Activated T-cell treated with anti-CD3 and anti-CD28 coated beads for 24 hours (primary cell): ENCODE data around the gene CRABP1.

Experiments
- DNase-seq: peaks from one replicate; pipeline ENCODE4 v3.0.0-alpha.2; 2020; ENCODE audit warnings: low read depth

The CRABP1 gene

GRCh38 chr15:78317145-78317836 is 22.9 kb upstream of the CRABP1 start:
- no peak for DNase-seq

DNA sequence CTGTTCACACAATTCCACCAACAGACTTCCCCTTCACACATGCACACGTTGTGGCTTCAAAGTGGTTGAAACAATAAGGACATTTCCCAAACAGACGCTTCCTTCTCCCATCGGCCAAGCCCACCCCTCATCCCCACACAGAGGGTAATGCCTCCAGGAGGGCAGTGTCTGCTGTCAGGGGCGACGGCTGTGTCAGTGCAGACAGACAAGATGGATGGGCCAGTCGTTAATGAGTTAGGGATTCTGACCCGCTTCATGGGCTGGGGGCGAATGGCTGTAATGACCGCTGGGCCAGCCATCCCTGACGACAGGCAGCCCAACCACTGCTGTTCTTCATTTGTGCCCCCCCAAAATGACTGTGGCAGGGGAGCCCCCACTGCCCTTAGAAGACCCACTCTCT is 20.6 kb upstream of the CRABP1 start:
- DNase-seq: no peak

GRCh38 chr15:78320183-78320582 is 20.0 kb upstream of the CRABP1 start:
- DNase-seq: no peak

DNA sequence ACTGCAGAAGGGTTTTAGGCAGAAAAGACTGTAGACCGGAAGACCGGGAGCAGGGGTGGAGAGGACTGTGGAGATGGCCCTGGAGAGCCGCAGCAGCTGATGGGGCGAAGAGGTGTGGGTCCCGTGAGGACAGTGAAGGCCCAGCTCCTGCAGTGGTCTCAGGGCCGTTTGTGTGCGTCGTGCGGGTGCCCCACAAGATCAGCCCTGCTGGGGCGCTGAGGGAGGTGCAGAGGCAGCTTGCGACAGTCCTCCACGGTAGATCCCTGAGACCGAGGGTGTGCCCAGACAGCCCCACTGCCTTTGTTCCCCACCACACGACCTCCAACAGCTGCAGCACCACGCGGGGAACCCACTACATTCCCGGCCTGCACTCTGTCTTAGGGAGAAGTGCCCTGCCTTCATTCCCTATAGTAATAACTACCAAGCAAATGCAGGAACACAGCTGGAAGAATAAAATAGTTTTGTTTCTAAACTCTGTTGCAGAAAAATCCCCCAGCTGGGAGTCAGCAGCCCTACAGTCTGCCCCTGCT is 19.0 kb upstream of the CRABP1 start:
- no peak for DNase-seq

GRCh38 chr15:78321786-78322185 is 18.4 kb upstream of the CRABP1 start:
- DNase-seq: no peak

GRCh38 chr15:78322243-78322642 is 17.9 kb upstream of the CRABP1 start:
- DNase-seq: no peak

- DNase-seq: no peak
Observed at GRCh38 chr15:78322724-78323521, 17.2 kb upstream of the CRABP1 start.

GRCh38 chr15:78323693-78324092 is 16.5 kb upstream of the CRABP1 start:
- no peak for DNase-seq

DNA sequence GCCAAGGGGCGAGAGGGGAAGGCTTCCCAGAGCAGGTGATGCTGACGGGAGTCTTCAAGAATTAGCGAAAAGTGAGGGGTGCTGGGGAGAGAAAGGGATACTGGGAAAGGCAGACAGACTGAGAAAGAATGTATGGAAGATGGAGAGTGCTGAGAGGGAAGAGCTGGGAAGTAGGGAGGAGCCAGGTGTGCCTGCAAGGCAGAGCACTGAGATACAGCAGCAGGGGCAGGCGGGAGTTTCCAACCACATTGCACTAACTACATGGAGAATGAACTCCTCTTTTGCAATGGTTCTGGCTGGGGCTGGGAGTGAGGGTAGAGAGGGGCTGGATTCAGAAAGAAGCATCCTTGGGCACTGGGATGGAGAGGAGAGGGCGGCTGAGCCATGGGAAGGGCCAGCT is 16.0 kb upstream of the CRABP1 start:
- no peak for DNase-seq

- DNase-seq: no peak
Observed at GRCh38 chr15:78325092-78325843, 14.9 kb upstream of the CRABP1 start.

DNA sequence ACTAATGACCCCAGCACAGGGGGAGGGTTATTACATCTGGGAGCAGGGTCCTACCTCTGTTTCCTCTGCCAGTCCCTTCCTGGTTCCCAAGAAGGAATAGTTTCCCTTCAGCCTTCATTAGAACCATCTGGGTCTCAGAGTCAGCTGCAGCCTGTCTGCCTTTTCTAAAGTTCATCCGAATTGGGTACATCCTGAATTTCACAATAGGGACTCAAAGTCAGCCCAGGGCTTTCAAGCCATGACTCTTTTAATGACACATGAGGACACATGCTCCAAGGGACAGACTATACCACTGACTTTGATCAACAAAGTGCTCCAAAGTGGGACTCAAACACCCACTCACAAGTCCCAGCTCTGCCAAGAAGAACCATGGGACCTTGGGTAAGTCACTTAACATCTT is 12.7 kb upstream of the CRABP1 start:
- DNase-seq: no peak

DNA sequence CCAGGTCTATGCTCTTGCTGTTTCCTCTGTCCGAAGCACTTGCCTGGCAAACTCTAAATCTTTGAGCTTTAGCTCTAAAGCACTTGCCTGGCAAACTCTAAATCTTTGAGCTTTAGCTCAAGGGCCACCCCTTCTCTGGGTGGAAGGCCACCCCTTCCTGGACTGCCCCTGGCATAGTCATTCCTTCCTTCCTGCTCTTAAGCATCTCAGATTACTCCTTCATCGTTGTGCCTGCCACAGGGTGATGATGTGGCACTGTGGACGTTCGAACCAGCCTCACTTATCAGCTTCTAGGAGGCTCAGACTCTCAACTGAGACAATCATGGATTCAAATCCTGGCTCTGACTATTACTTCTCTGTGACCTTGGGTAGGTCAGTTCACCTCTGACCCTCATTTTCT is 10.5 kb upstream of the CRABP1 start:
- no peak for DNase-seq

GRCh38 chr15:78334845-78335244 is 5.3 kb upstream of the CRABP1 start:
- DNase-seq: no peak

DNA sequence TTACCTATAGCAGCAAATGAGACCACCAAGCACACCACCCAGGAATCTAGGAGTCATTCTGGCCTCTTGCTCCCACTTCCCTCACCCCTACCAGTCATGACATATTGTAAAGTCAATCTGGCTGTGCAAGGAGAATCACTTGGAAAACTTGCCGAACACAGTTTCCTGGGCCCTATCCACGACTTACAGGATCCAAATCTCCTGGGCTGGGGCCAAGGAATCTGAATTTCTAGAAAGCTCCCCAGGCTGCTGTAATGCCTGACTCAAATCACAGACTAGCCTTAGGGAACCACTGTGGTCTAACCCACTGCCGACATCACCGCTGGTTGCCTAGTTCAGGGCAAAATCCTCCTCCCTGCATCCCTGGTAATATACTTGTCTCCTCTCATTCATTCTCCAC is 4.2 kb upstream of the CRABP1 start:
- no peak for DNase-seq

GRCh38 chr15:78338781-78339180 is 1.4 kb upstream of the CRABP1 start:
- DNase-seq: no peak

- no peak for DNase-seq
Observed at GRCh38 chr15:78339559-78339958, 594 bp upstream of the CRABP1 start.

DNA sequence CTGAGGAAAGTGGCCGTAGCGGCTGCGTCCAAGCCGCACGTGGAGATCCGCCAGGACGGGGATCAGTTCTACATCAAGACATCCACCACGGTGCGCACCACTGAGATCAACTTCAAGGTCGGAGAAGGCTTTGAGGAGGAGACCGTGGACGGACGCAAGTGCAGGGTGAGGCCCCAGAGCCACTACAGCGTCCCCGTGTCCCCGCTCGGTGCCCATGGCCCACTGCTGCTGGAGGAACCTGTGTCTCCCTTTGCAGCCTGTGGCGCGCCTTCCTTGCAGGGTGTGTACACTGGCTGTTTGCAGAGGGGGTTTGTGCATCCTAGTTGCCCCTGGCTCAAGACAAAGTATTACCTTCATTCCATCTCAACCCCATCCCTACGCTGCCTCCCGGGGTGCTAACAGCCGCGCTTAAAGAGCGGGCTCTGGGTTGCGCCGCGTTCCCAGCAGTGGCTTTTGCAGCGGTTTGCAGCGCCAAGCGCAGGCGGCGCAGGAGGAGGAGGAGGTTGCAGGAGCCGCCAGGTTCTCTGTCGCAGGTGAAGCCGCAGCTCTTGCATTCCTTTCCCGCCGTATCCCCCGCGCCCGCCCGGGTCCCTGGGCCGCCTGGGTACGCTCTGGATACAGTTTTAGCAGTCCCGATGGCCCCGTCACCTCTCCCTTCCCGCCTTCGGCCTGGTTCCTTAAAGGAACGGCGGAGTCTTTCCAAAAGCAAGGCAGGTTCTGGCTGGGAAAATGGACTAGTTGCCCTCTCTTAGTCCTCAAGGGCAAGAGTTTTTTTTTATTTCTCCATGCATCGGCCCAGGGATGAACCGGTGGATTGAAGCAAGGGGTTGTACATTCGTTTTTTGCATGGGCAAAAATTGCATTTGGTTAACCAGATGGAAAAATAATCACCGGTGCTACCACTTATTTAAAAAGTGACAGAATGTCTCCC is 1.2 kb downstream of the CRABP1 start:
- DNase-seq: no peak

DNA sequence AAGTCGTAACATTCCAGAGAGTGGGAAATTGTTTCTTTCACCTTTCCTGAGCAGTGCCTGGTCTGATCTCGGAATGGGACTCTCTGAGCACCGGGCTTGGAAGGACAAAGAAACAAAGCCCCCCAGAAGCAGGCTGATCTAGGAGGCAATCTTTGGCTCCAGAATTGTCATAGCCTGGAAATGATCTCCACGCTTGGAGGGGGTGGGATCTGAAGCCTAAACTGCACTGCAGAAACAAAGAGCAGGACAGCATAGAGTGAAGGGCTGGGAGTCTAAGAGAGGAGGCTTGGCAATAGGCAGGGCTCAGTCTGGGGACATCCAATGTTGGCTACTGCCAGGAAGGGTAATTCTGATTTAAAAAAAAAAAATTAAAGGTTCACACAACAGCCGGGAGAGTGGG is 1.9 kb downstream of the CRABP1 start:
- no peak for DNase-seq

- DNase-seq: no peak
Observed at GRCh38 chr15:78343276-78344060, 3.3 kb downstream of the CRABP1 start.

DNA sequence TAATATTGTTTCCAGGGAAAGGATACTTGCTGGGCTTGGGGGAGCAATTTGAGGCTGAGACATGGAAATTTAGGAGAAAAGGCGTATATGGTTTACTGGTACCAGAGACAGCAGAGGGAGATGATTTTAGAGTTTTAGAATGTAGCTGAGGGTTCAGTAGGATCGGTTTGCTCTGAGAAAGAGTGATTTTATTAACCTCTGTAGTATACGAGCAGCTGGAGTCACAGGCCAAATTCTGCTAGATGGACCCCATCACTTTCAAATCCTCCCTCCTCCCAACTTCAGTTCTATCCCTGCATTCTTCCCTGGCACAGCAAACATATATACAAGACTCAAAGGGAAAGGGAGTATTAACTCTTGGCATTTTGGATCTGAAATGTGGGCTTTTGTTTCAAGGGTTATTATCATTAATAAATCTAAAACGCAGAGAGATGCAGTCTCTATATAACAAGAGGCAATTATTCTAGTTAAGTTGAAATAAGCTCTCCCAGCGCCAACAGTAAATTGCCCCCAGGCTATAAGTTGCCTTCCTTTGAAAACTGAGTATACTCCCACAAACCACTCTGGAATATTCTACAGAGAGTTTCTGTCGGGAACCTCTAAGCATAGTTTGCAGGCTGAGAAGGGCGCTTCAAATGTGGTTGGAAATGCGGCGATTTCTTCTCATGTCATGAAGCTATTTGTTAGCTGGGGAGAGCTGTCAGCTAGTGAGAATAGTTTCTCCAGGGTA is 5.4 kb downstream of the CRABP1 start:
- DNase-seq: no peak
